GM20000 (cell line): ENCODE measurements around the gene DUOX1.

Experiments
- DNase-seq: peaks from one replicate; pipeline ENCODE4 v3.0.0; 2012; ENCODE audit warnings: low spot score
- CTCF ChIP-seq: IDR thresholded peaks from 2 replicates; pipeline ENCODE4 v1.5.1; 2012; ENCODE audit warnings: mild to moderate bottlenecking, control low read depth; ENCODE audit errors: extremely low read depth, missing control alignments

DUOX1 gene

GRCh38 chr15:45118131-45118588, 11.6 kb upstream of the DUOX1 start:
- DNase-seq = peak; percentile 94
- TF ChIP-seq CTCF = peak; percentile 100

GRCh38 chr15:45118996-45119395, 10.8 kb upstream of the DUOX1 start:
- no peak for DNase-seq
- no peak for TF ChIP-seq CTCF

DNA sequence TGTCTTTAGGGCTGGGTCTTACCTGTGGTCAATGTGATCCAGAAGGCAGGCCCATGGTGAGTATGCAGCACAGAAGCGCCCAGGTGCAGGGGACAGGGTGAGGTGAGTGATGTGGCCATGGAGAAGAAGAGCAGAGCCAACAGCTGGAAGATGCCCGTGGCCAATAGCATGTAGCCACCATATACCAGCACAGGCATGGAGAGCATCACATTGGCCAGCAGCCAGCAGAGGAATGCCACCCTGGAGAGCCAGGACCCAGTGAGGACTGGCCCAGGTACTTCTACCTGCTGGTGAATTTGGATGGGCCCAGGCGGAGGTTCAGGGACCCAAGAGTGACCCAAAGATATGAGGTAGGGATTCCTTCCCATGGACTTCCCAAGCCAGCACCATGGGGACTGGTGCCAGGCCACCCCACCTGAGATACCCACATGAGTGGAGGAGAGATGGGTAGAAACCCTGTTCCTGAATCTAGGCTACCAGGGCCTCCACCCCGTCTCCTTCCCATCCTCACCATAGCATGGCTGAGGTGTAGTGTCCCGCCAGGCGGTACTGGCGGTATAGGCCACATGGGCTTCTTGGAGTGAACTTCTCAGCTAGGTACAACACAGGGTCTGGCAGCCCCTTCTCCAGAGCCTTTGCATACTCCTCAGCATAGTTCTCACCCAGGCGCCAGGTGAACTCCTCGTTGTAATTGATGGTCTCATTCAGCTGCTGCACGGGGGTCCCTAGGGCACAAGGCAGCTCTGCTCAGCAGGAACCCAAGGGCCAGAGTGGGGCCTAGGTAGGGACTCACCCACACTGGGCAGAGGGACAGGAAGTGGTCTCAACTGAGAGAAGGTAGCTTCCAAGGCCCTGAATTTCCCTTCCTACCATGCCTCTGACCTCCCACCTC, 9.5 kb upstream of the DUOX1 start:
- no peak for DNase-seq
- no peak for TF ChIP-seq CTCF

DNA sequence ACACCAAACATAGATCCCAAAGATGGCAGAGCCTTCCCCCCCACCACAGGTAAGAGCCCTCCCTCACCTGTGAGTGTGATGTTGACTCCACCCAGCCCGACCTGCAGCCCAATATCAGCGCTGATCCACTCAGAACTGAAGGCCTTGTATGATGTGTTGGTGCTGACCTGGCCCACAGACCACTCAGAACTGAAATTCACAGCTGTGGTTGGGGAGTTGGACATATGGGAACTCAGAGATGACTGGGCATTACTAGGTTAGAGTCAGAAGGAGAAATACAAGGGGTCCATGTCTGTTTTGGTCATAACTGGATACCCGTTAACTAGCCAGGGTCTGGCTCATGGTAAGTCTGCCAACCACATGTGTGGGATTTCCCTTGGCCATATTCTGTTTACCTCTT, 8.8 kb upstream of the DUOX1 start:
- no peak for TF ChIP-seq CTCF
- DNase-seq = no peak

- TF ChIP-seq CTCF = no peak
- DNase-seq = no peak
These were observed 7.9 kb upstream of the DUOX1 start for GRCh38 chr15:45121706-45122417.

DNA sequence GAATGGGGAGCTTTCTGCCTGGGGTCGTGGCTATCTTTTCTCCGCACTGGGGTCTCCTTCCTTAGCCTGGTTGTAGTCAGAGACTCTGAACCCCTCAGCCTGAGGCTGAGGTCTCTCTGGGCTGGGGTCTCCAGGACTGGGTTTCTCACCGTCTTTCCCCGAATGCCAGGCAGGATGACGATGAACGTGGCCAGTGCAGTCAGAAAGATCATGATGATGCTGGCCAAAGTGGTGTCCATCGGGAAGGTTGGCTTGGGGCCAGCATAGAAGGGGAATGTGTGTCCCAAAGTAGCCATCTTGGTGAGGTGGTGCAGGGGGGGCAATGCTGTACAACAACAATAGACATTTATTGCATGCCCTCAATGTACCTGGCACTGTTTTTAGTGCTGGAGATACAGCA, 7.1 kb upstream of the DUOX1 start:
- no peak for DNase-seq
- TF ChIP-seq CTCF = no peak

GRCh38 chr15:45123397-45123796, 6.4 kb upstream of the DUOX1 start:
- no peak for DNase-seq
- no peak for TF ChIP-seq CTCF
